PC-3 (cell line): ENCODE data around the gene IZUMO4. TPM values are rescaled to one million over a fixed set of nuclear protein-coding genes. Genes with fewer than 3 reads are reported as not detected.

Source experiments
- ATAC-seq: fragments of 200-7000 bp; cut with Tn5 transposase; 2 replicates; pipeline ENCODE4 v1.9.1; 2020; ENCODE audit warnings: mild to moderate bottlenecking, moderate library complexity
- BruUV-seq: library from RNA; stranded (reverse); fragments of 400-500 nt; replicated peaks from 2 replicates; lab custom pipeline; 2021; lab: Mats Ljungman, UMichigan
- CTCF ChIA-PET: fragments of 300-600 bp; sonication (Branson Sonifier 250); formaldehyde crosslinking; loops from one replicate; lab custom pipeline; 2022; ENCODE audit warnings: antibody characterized with exemption; lab: Charles Lee
- POLR2A ChIA-PET: fragments of 300-600 bp; sonication (Branson Sonifier 250); formaldehyde crosslinking; loops from one replicate; lab custom pipeline; 2022; ENCODE audit warnings: antibody characterized with exemption; ENCODE audit not compliant: unreplicated experiment; lab: Charles Lee
- DNase-seq: peaks from one replicate; pipeline ENCODE4 v3.0.0-alpha.2; 2015
- H2AFZ ChIP-seq: fragments of 300-600 bp; sonication (generic); 2 replicates; pipeline ENCODE4 v1.6.0; 2016; ENCODE audit warnings: antibody characterized with exemption, low read length
- H3F3A ChIP-seq: fragments of 300-600 bp; sonication (generic); one replicate; pipeline ENCODE4 v1.6.0; 2017; ENCODE audit warnings: antibody characterized with exemption, low read length, control low read depth, mild to moderate bottlenecking; ENCODE audit not compliant: unreplicated experiment
- H3K27ac ChIP-seq: fragments of 300-600 bp; sonication (generic); 2 replicates; pipeline ENCODE4 v1.5.1; 2016; ENCODE audit warnings: mild to moderate bottlenecking, low read length
- H3K27me3 ChIP-seq: fragments of 300-600 bp; sonication (generic); 2 replicates; pipeline ENCODE4 v1.6.1; 2016; ENCODE audit warnings: low read length, mixed read lengths
- H3K36me3 ChIP-seq: fragments of 300-600 bp; sonication (generic); 2 replicates; pipeline ENCODE4 v1.6.1; 2016; ENCODE audit warnings: low read depth, mixed run types, low read length, mixed read lengths
- H3K4me1 ChIP-seq: fragments of 300-600 bp; sonication (generic); 2 replicates; pipeline ENCODE4 v1.5.1; 2016; ENCODE audit warnings: low read length; ENCODE audit not compliant: insufficient read depth
- H3K4me2 ChIP-seq: fragments of 300-600 bp; sonication (generic); 2 replicates; pipeline ENCODE4 v1.6.0; 2016; ENCODE audit warnings: low read length
- H3K4me3 ChIP-seq: fragments of 300-600 bp; sonication (generic); 2 replicates; pipeline ENCODE4 v1.5.1; 2016; ENCODE audit warnings: mild to moderate bottlenecking, low read length, mixed read lengths
- H3K79me2 ChIP-seq: fragments of 300-600 bp; sonication (generic); 2 replicates; pipeline ENCODE4 v1.6.1; 2017; ENCODE audit warnings: low read length, mixed read lengths
- H3K9ac ChIP-seq: fragments of 300-600 bp; sonication (generic); 2 replicates; pipeline ENCODE4 v1.6.0; 2016; ENCODE audit warnings: mild to moderate bottlenecking, low read length
- H3K9me2 ChIP-seq: fragments of 300-600 bp; sonication (generic); replicated peaks from 2 replicates; pipeline ENCODE4 v1.6.1; 2016; ENCODE audit warnings: mixed run types, low read length, mixed read lengths
- H3K9me3 ChIP-seq: fragments of 300-600 bp; sonication (generic); 2 replicates; pipeline ENCODE4 v1.6.1; 2016; ENCODE audit warnings: low read length, mixed read lengths
- H4K20me1 ChIP-seq: fragments of 300-600 bp; sonication (generic); 2 replicates; pipeline ENCODE4 v1.6.1; 2016; ENCODE audit warnings: low read length, mixed read lengths
- CTCF ChIP-seq: fragments of 300-600 bp; sonication (generic); conservative IDR thresholded peaks from 2 replicates; pipeline ENCODE4 v1.5.1; 2017; ENCODE audit warnings: antibody characterized with exemption, low read depth, mild to moderate bottlenecking, low read length
- EZH2 ChIP-seq: fragments of 300-600 bp; sonication (generic); IDR thresholded peaks from one replicate; pipeline ENCODE4 v1.6.1; 2017; ENCODE audit warnings: antibody characterized with exemption, mild to moderate bottlenecking, low read length; ENCODE audit not compliant: unreplicated experiment
- EZH2phosphoT487 ChIP-seq: fragments of 300-600 bp; sonication (generic); IDR thresholded peaks from 2 replicates; pipeline ENCODE4 v1.6.1; 2018; ENCODE audit warnings: mild to moderate bottlenecking, antibody characterized with exemption, low read length, borderline replicate concordance
- intact Hi-C: fragments of 100-400 bp; cut with micrococcal nuclease; formaldehyde crosslinking; loops from 2 replicates; pipeline ENCODE4 v1.9.0; 2023
- total RNA-seq: library from RNA; depleted of rRNA; stranded (reverse); fragments of >200 nt; gene quantifications from 2 replicates; pipeline ENCODE4 v1.2.3, GENCODE V29; 2014

The IZUMO4 gene
- total RNA-seq, 1 experiment from 2014 or later = 3.6 TPM

- Histone ChIP-seq H3F3A (no peaks in the 10 kb centered on the region), H3K4me3 (no peak overlapping the region), H3K4me1 (no peaks in the 10 kb centered on the region), H3K36me3 (peaks cover 4% of the 10 kb centered on the region; the same call in 1 of the 2 replicates), H3K9ac (no peak overlapping the region), H4K20me1 (no peaks in the 10 kb centered on the region), H3K27me3 (no peaks in the 10 kb centered on the region), H3K4me2 (no peak overlapping the region), H3K27ac (no peak overlapping the region), H3K79me2 (no peaks in the 10 kb centered on the region), H3K9me3 (no peaks in the 10 kb centered on the region), H2AFZ (no peak overlapping the region), H3K9me2 (no peaks in the 10 kb centered on the region)
- no peak for TF ChIP-seq EZH2phosphoT487
- no peak for TF ChIP-seq CTCF
- ATAC-seq (no peak), DNase-seq (no peak)
- no TSS peak for BruUV-seq
- intact Hi-C loops = no loop called here
- ChIA-PET POLR2A (no interaction called here), CTCF (no interaction called here)
These were observed 35.5 kb downstream of the IZUMO4 start for GRCh38 chr19:2132191-2132590.

GRCh38 chr19:2132731-2133490 lies 36.2 kb downstream of the IZUMO4 start:
- no peak overlapping the region for H3K4me2 ChIP-seq

More at GRCh38 chr19:2132731-2133490, 36.2 kb downstream of the IZUMO4 start:
- no peaks in the 10 kb centered on the region for H3K27me3 ChIP-seq
- ATAC-seq (no peak), DNase-seq (no peak)
- H2AFZ ChIP-seq = no peak overlapping the region
- POLR2A ChIA-PET = no interaction called here
- CTCF ChIA-PET = no interaction called here
- no peaks in the 10 kb centered on the region for H3K9me2 ChIP-seq
- no peaks in the 10 kb centered on the region for H3K79me2 ChIP-seq
- intact Hi-C loops = no loop called here
- no peaks in the 10 kb centered on the region for H4K20me1 ChIP-seq
- H3K4me3 ChIP-seq = no peak overlapping the region
- H3K36me3 ChIP-seq = peaks cover 4% of the 10 kb centered on the region; the same call in 1 of the 2 replicates
- TF ChIP-seq CTCF (no peak), EZH2phosphoT487 (no peak), EZH2 (no peak)
- no peaks in the 10 kb centered on the region for H3K4me1 ChIP-seq
- H3F3A ChIP-seq = no peaks in the 10 kb centered on the region
- no peak overlapping the region for H3K9ac ChIP-seq
- H3K27ac ChIP-seq = no peak overlapping the region
- no TSS peak for BruUV-seq
- H3K9me3 ChIP-seq = no peaks in the 10 kb centered on the region
